ENCODE data around the gene PERM1.

PERM1 gene

GRCh38 chr1:975365-975764 is 6.5 kb downstream of the PERM1 start:
- peak overlapping the region; percentile 52 for H3K27ac ChIP-seq (ENCODE audit: poor library complexity, severe bottlenecking)
- H3K4me1 ChIP-seq (ENCODE audit: insufficient read depth, poor library complexity, severe bottlenecking) = no peaks in the 10 kb centered on the region
- no peak overlapping the region for H3K4me3 ChIP-seq (ENCODE audit: severe bottlenecking)
- no peaks in the 10 kb centered on the region for H3K27me3 ChIP-seq (ENCODE audit: insufficient read depth, poor library complexity, severe bottlenecking)
- no peaks in the 10 kb centered on the region for H3K36me3 ChIP-seq (ENCODE audit: low read depth)
- no peak for TF ChIP-seq CTCF (IDR thresholded peaks at IDR 0.05; ENCODE audit: poor library complexity, severe bottlenecking)
- H3K9me3 ChIP-seq (ENCODE audit: severe bottlenecking) = no peaks in the 10 kb centered on the region
- DNase-seq (ENCODE audit: low spot score) (no peak), ATAC-seq (ENCODE audit: low read depth) (no peak)

- no peaks in the 10 kb centered on the region for H3K27me3 ChIP-seq (ENCODE audit: insufficient read depth, poor library complexity, severe bottlenecking)
- ATAC-seq (ENCODE audit: low read depth) (no peak), DNase-seq (ENCODE audit: low spot score) (no peak)
- no peaks in the 10 kb centered on the region for H3K36me3 ChIP-seq (ENCODE audit: low read depth)
- no peaks in the 10 kb centered on the region for H3K4me1 ChIP-seq (ENCODE audit: insufficient read depth, poor library complexity, severe bottlenecking)
- no peak for TF ChIP-seq CTCF (IDR thresholded peaks at IDR 0.05; ENCODE audit: poor library complexity, severe bottlenecking)
- no peak overlapping the region for H3K4me3 ChIP-seq (ENCODE audit: severe bottlenecking)
- H3K9me3 ChIP-seq (ENCODE audit: severe bottlenecking) = no peaks in the 10 kb centered on the region
- no peak overlapping the region for H3K27ac ChIP-seq (ENCODE audit: poor library complexity, severe bottlenecking)
These were observed 7.1 kb downstream of the PERM1 start for GRCh38 chr1:974687-975328.

GRCh38 chr1:974293-974640 is 7.6 kb downstream of the PERM1 start:
- Histone ChIP-seq H3K4me3 (ENCODE audit: severe bottlenecking) (no peak overlapping the region), H3K36me3 (ENCODE audit: low read depth) (no peaks in the 10 kb centered on the region), H3K4me1 (ENCODE audit: insufficient read depth, poor library complexity, severe bottlenecking) (no peaks in the 10 kb centered on the region), H3K27me3 (ENCODE audit: insufficient read depth, poor library complexity, severe bottlenecking) (no peaks in the 10 kb centered on the region), H3K9me3 (ENCODE audit: severe bottlenecking) (no peaks in the 10 kb centered on the region), H3K27ac (ENCODE audit: poor library complexity, severe bottlenecking) (no peak overlapping the region)
- TF ChIP-seq CTCF (IDR thresholded peaks at IDR 0.05; ENCODE audit: poor library complexity, severe bottlenecking) = no peak
- DNase-seq (ENCODE audit: low spot score) (no peak), ATAC-seq (ENCODE audit: low read depth) (no peak)

GRCh38 chr1:973459-974292 is 8.2 kb downstream of the PERM1 start:
- DNase-seq (ENCODE audit: low spot score) (no peak), ATAC-seq (ENCODE audit: low read depth) (no peak)
- Histone ChIP-seq H3K4me1 (ENCODE audit: insufficient read depth, poor library complexity, severe bottlenecking) (no peaks in the 10 kb centered on the region), H3K36me3 (ENCODE audit: low read depth) (no peaks in the 10 kb centered on the region), H3K4me3 (ENCODE audit: severe bottlenecking) (no peak overlapping the region), H3K9me3 (ENCODE audit: severe bottlenecking) (no peaks in the 10 kb centered on the region), H3K27ac (ENCODE audit: poor library complexity, severe bottlenecking) (no peak overlapping the region), H3K27me3 (ENCODE audit: insufficient read depth, poor library complexity, severe bottlenecking) (no peaks in the 10 kb centered on the region)
- no peak for TF ChIP-seq CTCF (IDR thresholded peaks at IDR 0.05; ENCODE audit: poor library complexity, severe bottlenecking)

Data from RWPE2 (cell line).